Gastroesophageal sphincter (tissue), 3 donors: ENCODE results near the gene CAPN5.

ENCODE experiments used
- EP300 ChIP-seq: sonication (generic); formaldehyde crosslinking; IDR thresholded peaks from one replicate; pipeline ENCODE4 v1.6.1; 2017; ENCODE audit warnings: antibody characterized with exemption, mild to moderate bottlenecking
- POLR2A ChIP-seq, 2 donors: fragments of 450-650 bp; IDR thresholded peaks; one replicate each; pipeline ENCODE4 v1.6.1; 2017; ENCODE audit warnings: antibody characterized with exemption in 2 of 2, mild to moderate bottlenecking in 2 of 2, moderate library complexity in 1 of 2
- POLR2AphosphoS5 ChIP-seq: sonication (generic); formaldehyde crosslinking; IDR thresholded peaks from one replicate; pipeline ENCODE4 v1.6.1; 2017; ENCODE audit warnings: antibody characterized with exemption
- TF ChIP-seq, protein P1 (sequence below), 4 experiments: fragments of 200-600 bp in 2 of 4; fragments of 450-650 bp in 2 of 4; sonication (generic) in 1 of 4; IDR thresholded peaks; one replicate each; pipeline ENCODE4 v1.5.1; 2017 to 2019; ENCODE audit warnings: antibody characterized with exemption in 4 of 4, mild to moderate bottlenecking in 2 of 4, moderate library complexity in 2 of 4

DNA sequence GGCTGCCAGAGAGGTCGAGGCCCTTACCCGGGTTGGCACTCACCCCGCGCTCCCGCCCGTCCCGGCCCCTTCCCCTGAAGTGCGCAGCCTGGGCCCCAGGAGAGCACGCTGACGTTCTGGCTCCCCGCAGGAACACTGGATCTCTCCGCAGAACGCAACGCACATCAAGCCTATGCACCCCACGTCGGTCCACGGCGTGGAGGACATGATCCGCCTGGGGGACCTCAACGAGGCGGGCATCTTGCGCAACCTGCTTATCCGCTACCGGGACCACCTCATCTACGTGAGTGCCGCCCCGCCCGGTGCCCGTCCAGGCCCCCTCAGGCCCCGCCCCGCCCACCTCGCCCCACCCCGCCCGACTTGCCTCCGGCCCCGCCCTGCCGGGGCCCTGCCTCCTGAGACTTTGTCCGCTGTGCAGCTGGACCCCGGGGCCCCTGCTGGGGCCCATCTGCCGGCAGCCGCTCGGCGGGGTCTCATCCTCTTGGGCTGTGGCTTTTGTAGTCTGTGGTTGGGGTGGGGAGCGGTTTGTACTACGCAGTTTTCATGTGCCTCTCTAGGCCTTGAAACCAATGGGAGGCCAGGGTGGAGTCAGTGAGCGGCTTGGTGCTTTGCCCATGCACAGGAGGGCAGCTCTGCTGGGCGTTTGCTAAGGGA lies 81.0 kb downstream of the CAPN5 start:
- TF ChIP-seq, protein P1, sequence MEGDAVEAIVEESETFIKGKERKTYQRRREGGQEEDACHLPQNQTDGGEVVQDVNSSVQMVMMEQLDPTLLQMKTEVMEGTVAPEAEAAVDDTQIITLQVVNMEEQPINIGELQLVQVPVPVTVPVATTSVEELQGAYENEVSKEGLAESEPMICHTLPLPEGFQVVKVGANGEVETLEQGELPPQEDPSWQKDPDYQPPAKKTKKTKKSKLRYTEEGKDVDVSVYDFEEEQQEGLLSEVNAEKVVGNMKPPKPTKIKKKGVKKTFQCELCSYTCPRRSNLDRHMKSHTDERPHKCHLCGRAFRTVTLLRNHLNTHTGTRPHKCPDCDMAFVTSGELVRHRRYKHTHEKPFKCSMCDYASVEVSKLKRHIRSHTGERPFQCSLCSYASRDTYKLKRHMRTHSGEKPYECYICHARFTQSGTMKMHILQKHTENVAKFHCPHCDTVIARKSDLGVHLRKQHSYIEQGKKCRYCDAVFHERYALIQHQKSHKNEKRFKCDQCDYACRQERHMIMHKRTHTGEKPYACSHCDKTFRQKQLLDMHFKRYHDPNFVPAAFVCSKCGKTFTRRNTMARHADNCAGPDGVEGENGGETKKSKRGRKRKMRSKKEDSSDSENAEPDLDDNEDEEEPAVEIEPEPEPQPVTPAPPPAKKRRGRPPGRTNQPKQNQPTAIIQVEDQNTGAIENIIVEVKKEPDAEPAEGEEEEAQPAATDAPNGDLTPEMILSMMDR (IDR thresholded peaks at IDR 0.05), result no peak
- TF ChIP-seq POLR2AphosphoS5, result no peak
- TF ChIP-seq POLR2A (IDR thresholded peaks at IDR 0.05), result no peak
- TF ChIP-seq EP300, result no peak
